ENCODE results near the gene CAVIN4. TPM values are rescaled to one million over a fixed set of nuclear protein-coding genes. Genes with fewer than 3 reads are reported as not detected.
A peak's percentile ranks its signal among the peaks of the same experiment; 100 is the strongest.

Gene CAVIN4
- total and polyA plus RNA-seq, 2 donors (not counting 3 experiments of a cell fraction or from before 2014, with no cell fraction given), result 0.61 to 3.1 TPM

GRCh38 chr9:100601216-100601615 lies 23.3 kb downstream of the CAVIN4 start:
- Histone ChIP-seq H3K4me2 (ENCODE audit: insufficient read depth, low read length) (no peak overlapping the region), H3K36me3 (ENCODE audit: control insufficient read depth in 2 of 2, extremely low read depth in 1 of 2, insufficient read depth in 2 of 2, low read length in 2 of 2) (no peaks in the 10 kb centered on the region), H3K79me2 (ENCODE audit: control insufficient read depth, insufficient read depth, low read length) (no peaks in the 10 kb centered on the region), H3K9me3 (replicated peaks; ENCODE audit: control insufficient read depth, insufficient read depth, low read length) (no peaks in the 10 kb centered on the region), H2AFZ (ENCODE audit: low read depth, low read length) (no peak overlapping the region), H3K27ac (ENCODE audit: insufficient read depth, low read depth, low read length) (no peak overlapping the region), H4K20me1 (replicated peaks; ENCODE audit: control insufficient read depth, extremely low read depth, insufficient read depth, low read length) (no peaks in the 10 kb centered on the region), H3K27me3 (ENCODE audit: control insufficient read depth in 2 of 2, insufficient read depth in 2 of 2, low read length in 2 of 2) (peaks cover 3 to 9% of the 10 kb centered on the region in 2 experiments), H3K9ac (replicated peaks; ENCODE audit: extremely low read depth, insufficient read depth, low read length) (no peak overlapping the region), H3K4me1 (ENCODE audit: control insufficient read depth, extremely low read depth, insufficient read depth, low read length) (peaks cover 9% of the 10 kb centered on the region), H3K4me3 (replicated peaks in 1 of 3; ENCODE audit: insufficient read depth in 1 of 3, low read depth in 1 of 3, low read length in 3 of 3) (no peak overlapping the region), H3K9me1 (replicated peaks; ENCODE audit: control insufficient read depth, extremely low read depth, insufficient read depth, low read length) (no peaks in the 10 kb centered on the region)
- FAIRE-seq (peak; percentile 75), DNase-seq (ENCODE audit: low read depth, low spot score) (peak; percentile 52)
- intact Hi-C loops (cut with micrococcal nuclease), result loop anchor here (1.0 to 5.0 kb wide), 4 partner anchors 111 to 931 kb away; partner anchors contain the start of genes MRPL50, RNF20 and ZNF189
- POLR2A ChIA-PET, result no interaction called here
- CTCF ChIA-PET, result interaction anchor here (0.7 to 5.4 kb wide), 33 partner anchors 9 to 1416 kb away, joined by 3 to 428 read pairs (median 5); partner anchors contain the start of gene TMEFF1
- TF ChIP-seq POLR2AphosphoS5 (IDR thresholded peaks at IDR 0.05; ENCODE audit: insufficient read depth, low read depth, low read length) (no peak), CTCF (IDR thresholded peaks at IDR 0.05; ENCODE audit: extremely low read depth in 1 of 2, insufficient read depth in 1 of 2, low read depth in 1 of 2, low read length in 2 of 2) (peak; percentile 60 to 69)
- dilution Hi-C loops (cut with MboI; ENCODE audit: extremely low pct_ligation_motif_present, low sequenced_read_pairs), result no loop called here
- BruUV-seq (replicated peaks), result no TSS peak

GRCh38 chr9:100602342-100602801 lies 24.5 kb downstream of the CAVIN4 start:
- H3K4me1 ChIP-seq (ENCODE audit: control insufficient read depth, extremely low read depth, insufficient read depth, low read length), result peaks cover 9% of the 10 kb centered on the region
- no peaks in the 10 kb centered on the region for H4K20me1 ChIP-seq (replicated peaks; ENCODE audit: control insufficient read depth, extremely low read depth, insufficient read depth, low read length)
- FAIRE-seq (peak; percentile 87), DNase-seq (ENCODE audit: low read depth, low spot score) (peak; percentile 70)
- CTCF ChIA-PET, result interaction anchor here (0.6 to 5.4 kb wide), 60 partner anchors 8 to 1442 kb away, joined by 3 to 428 read pairs (median 4); partner anchors contain the start of genes CAVIN4, MRPL50, TMEFF1 and ZNF189
- no peak overlapping the region for H3K27ac ChIP-seq (ENCODE audit: insufficient read depth, low read depth, low read length)
- POLR2A ChIA-PET, result no interaction called here
- H3K4me3 ChIP-seq (replicated peaks in 1 of 3; ENCODE audit: insufficient read depth in 1 of 3, low read depth in 1 of 3, low read length in 3 of 3), result no peak overlapping the region
- no TSS peak for BruUV-seq (replicated peaks)
- no peaks in the 10 kb centered on the region for H3K36me3 ChIP-seq (ENCODE audit: control insufficient read depth in 2 of 2, extremely low read depth in 1 of 2, insufficient read depth in 2 of 2, low read length in 2 of 2)
- H3K4me2 ChIP-seq (ENCODE audit: insufficient read depth, low read length), result no peak overlapping the region
- no peaks in the 10 kb centered on the region for H3K9me3 ChIP-seq (replicated peaks; ENCODE audit: control insufficient read depth, insufficient read depth, low read length)
- H3K79me2 ChIP-seq (ENCODE audit: control insufficient read depth, insufficient read depth, low read length), result no peaks in the 10 kb centered on the region
- intact Hi-C loops (cut with micrococcal nuclease) (loop anchor here (1.0 to 5.0 kb wide), 5 partner anchors 110 to 930 kb away; partner anchors contain the start of genes MRPL50, RNF20 and ZNF189), dilution Hi-C loops (cut with MboI; ENCODE audit: extremely low pct_ligation_motif_present, low sequenced_read_pairs) (no loop called here)
- H3K27me3 ChIP-seq (ENCODE audit: control insufficient read depth in 2 of 2, insufficient read depth in 2 of 2, low read length in 2 of 2), result peaks cover 3 to 14% of the 10 kb centered on the region in 2 experiments
- no peak overlapping the region for H2AFZ ChIP-seq (ENCODE audit: low read depth, low read length)
- H3K9ac ChIP-seq (replicated peaks; ENCODE audit: extremely low read depth, insufficient read depth, low read length), result no peak overlapping the region
- TF ChIP-seq GATA2 (IDR thresholded peaks at IDR 0.05; ENCODE audit: insufficient read depth, insufficient read length, low read depth, low read length), result no peak
- TF ChIP-seq POLR2AphosphoS5 (IDR thresholded peaks at IDR 0.05; ENCODE audit: insufficient read depth, low read depth, low read length), result no peak
- TF ChIP-seq MYC (IDR thresholded peaks at IDR 0.05; ENCODE audit: low read depth, low read length), result no peak
- no peak for TF ChIP-seq EZH2 (IDR thresholded peaks at IDR 0.05; ENCODE audit: borderline replicate concordance, low read depth, low read length, severe bottlenecking)
- no peak for TF ChIP-seq POLR2A (IDR thresholded peaks at IDR 0.05; ENCODE audit: low read depth, low read length)
- no peak for TF ChIP-seq MAX (IDR thresholded peaks at IDR 0.05; ENCODE audit: insufficient read depth, insufficient read length)
- TF ChIP-seq CTCF (IDR thresholded peaks at IDR 0.05; ENCODE audit: extremely low read depth in 1 of 2, insufficient read depth in 1 of 2, low read depth in 1 of 2, low read length in 2 of 2), result peak; percentile 55 to 56
- no peaks in the 10 kb centered on the region for H3K9me1 ChIP-seq (replicated peaks; ENCODE audit: control insufficient read depth, extremely low read depth, insufficient read depth, low read length)
